HCT116 (cell line): ENCODE data around the gene KIF18B. TPM values are rescaled to one million over a fixed set of nuclear protein-coding genes. Genes with fewer than 3 reads are reported as not detected.

Source experiments
- ATAC-seq: fragments of 200-7000 bp; cut with Tn5 transposase; 2 replicates; pipeline ENCODE4 v1.9.1; 2020; ENCODE audit warnings: mild to moderate bottlenecking, moderate library complexity
- BruUV-seq: library from RNA; stranded (reverse); fragments of 400-500 nt; replicated peaks from 2 replicates; lab custom pipeline; 2021; lab: Mats Ljungman, UMichigan
- CTCF ChIA-PET: fragments of 300-600 bp; sonication (Branson Sonifier 250); formaldehyde crosslinking; loops from one replicate; lab custom pipeline; 2021; ENCODE audit warnings: antibody characterized with exemption; lab: Charles Lee
- POLR2A ChIA-PET: fragments of 300-600, 350-600 bp; sonication (Branson Sonifier 250); formaldehyde crosslinking; loops from one replicate; lab custom pipeline; 2021; ENCODE audit warnings: antibody characterized with exemption; lab: Charles Lee
- RAD21 ChIA-PET, 2 experiments: fragments of 300-600 bp; sonication (Branson Sonifier 250); formaldehyde crosslinking; loops; one replicate each; lab custom pipeline; 2023; ENCODE audit warnings: low total read pairs in 2 of 2; ENCODE audit not compliant: uncharacterized antibody in 2 of 2, unreplicated experiment in 2 of 2, low non-redundant PET in 1 of 2; lab: Charles Lee
- DNase-seq: peaks from one replicate; pipeline ENCODE4 v3.0.0-alpha.2; 2010; ENCODE audit warnings: low read depth, low spot score
- H2AFZ ChIP-seq: fragments of 200-600 bp; shearing (Covaris generic), sonication (generic); 2 replicates; pipeline ENCODE4 v1.6.1; 2017; ENCODE audit warnings: low read depth, mixed run types, mixed read lengths, antibody characterized with exemption, low read length; ENCODE audit not compliant: poor library complexity, severe bottlenecking
- H3K27ac ChIP-seq: 2 replicates; pipeline ENCODE4 v1.5.1; 2012; ENCODE audit warnings: low read depth, low read length
- H3K27me3 ChIP-seq: fragments of 200-600 bp; sonication (generic); 2 replicates; pipeline ENCODE4 v1.6.1; 2016; ENCODE audit warnings: mixed run types, low read length, mixed read lengths; ENCODE audit not compliant: insufficient read depth
- H3K36me3 ChIP-seq, 2 experiments: fragments of 200-500 bp in 1 of 2; fragments of 200-600 bp in 1 of 2; sonication (Bioruptor generic) in 1 of 2; sonication (generic) in 1 of 2; 2 replicates each; pipeline versions ENCODE4 v1.5.1 to v1.6.1; 2014 to 2016; ENCODE audit warnings: low read length in 2 of 2, inconsistent platforms in 1 of 2, mixed read lengths in 1 of 2, mixed run types in 1 of 2; ENCODE audit not compliant: insufficient read depth in 2 of 2, control insufficient read depth in 1 of 2
- H3K4me1 ChIP-seq, 2 experiments: fragments of 200-600 bp in 1 of 2; sonication (generic) in 1 of 2; 2 replicates each; pipeline versions ENCODE4 v1.5.1 to v1.6.1; 2012 to 2017; ENCODE audit warnings: low read length in 2 of 2, inconsistent platforms in 1 of 2, mild to moderate bottlenecking in 1 of 2, mixed read lengths in 1 of 2, mixed run types in 1 of 2, moderate library complexity in 1 of 2; ENCODE audit not compliant: insufficient read depth in 2 of 2, control insufficient read depth in 1 of 2
- H3K4me2 ChIP-seq: fragments of 200-600 bp; sonication (generic); 2 replicates; pipeline ENCODE4 v1.6.1; 2017; ENCODE audit warnings: mixed run types, low read length, mixed read lengths
- H3K4me3 ChIP-seq, 2 experiments: fragments of 200-600 bp in 1 of 2; sonication (generic) in 1 of 2; replicated peaks in 1 of 2; 2 replicates each; pipeline ENCODE4 v1.5.1; 2011 to 2016; ENCODE audit warnings: low read length in 2 of 2, control low read depth in 1 of 2, low read depth in 1 of 2, mild to moderate bottlenecking in 1 of 2, mixed read lengths in 1 of 2, mixed run types in 1 of 2
- H3K79me2 ChIP-seq: fragments of 200-600 bp; sonication (generic); 2 replicates; pipeline ENCODE4 v1.6.1; 2017; ENCODE audit warnings: mild to moderate bottlenecking, mixed run types, low read length, moderate library complexity, mixed read lengths; ENCODE audit not compliant: insufficient read depth
- H3K9ac ChIP-seq: fragments of 200-600 bp; sonication (generic); 2 replicates; pipeline ENCODE4 v1.6.1; 2016; ENCODE audit warnings: low read length, mixed read lengths
- H3K9me2 ChIP-seq: fragments of 200-600 bp; sonication (generic), shearing (Covaris generic); 2 replicates; pipeline ENCODE4 v1.6.1; 2017; ENCODE audit warnings: mixed run types, mild to moderate bottlenecking, moderate library complexity; ENCODE audit not compliant: insufficient read depth
- H3K9me3 ChIP-seq, 2 experiments: fragments of 200-500 bp in 1 of 2; fragments of 200-600 bp in 1 of 2; sonication (Bioruptor generic) in 1 of 2; sonication (generic) in 1 of 2; 2 replicates each; pipeline ENCODE4 v1.6.1; 2014 to 2017; ENCODE audit warnings: low read length in 2 of 2, mixed read lengths in 2 of 2, inconsistent platforms in 1 of 2, low read depth in 1 of 2, mild to moderate bottlenecking in 1 of 2, mixed run types in 1 of 2, moderate library complexity in 1 of 2; ENCODE audit not compliant: control insufficient read depth in 1 of 2, insufficient read depth in 1 of 2
- H4K20me1 ChIP-seq: fragments of 200-600 bp; sonication (generic), shearing (Covaris generic); 2 replicates; pipeline ENCODE4 v1.6.1; 2017; ENCODE audit warnings: mixed run types, mild to moderate bottlenecking, moderate library complexity; ENCODE audit not compliant: insufficient read depth
- EZH2 ChIP-seq: fragments of 200-600 bp; sonication (generic); IDR thresholded peaks from 2 replicates; pipeline ENCODE4 v1.6.1; 2017; ENCODE audit warnings: antibody characterized with exemption, mixed run types
- JUND ChIP-seq: IDR thresholded peaks from 2 replicates; pipeline ENCODE4 v1.6.1; 2012
- intact Hi-C: fragments of 100-400 bp; cut with micrococcal nuclease; formaldehyde crosslinking; loops from 2 replicates; pipeline ENCODE4 v1.10.0; 2022
- total RNA-seq: library from RNA; stranded (reverse); gene quantifications from one replicate; pipeline ENCODE4 v1.2.1, GENCODE V29; 2021; ENCODE audit not compliant: unreplicated experiment
- TF ChIP-seq, protein P1 (sequence below): IDR thresholded peaks from 2 replicates; pipeline ENCODE4 v1.6.1; 2012

Gene KIF18B
- total RNA-seq, 1 experiment from 2014 or later: 76.4 TPM

DNA sequence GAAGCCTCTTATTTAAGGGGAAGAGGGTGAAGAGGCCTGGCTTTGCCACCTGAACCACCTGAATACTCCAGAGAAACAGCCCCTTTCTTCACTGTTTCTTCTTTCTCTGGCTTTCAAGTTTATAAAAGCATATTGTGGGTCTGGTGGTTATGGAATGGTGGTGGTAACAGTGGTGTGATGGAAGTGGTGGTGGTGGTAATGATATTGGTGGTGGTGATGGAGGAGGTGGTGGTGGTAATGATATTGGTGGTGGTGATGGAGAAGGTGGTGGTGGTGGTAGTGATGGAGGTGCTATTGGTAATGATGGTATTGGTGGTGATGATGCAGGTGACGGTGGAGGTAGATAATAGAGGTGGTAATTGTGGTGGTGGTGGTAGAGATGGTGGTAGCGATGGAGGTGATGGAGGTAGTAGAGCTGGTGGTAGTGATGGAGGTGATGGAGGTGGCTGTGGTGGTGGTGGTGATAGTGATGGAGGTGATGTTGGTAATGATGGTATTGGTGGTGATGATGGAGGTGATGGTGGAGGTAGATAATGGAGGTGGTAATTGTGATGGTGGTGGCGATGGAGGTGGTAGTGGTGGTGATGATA, 34.6 kb upstream of the KIF18B start:
- BruUV-seq: no TSS peak
- Histone ChIP-seq H3K4me3 (no peak overlapping the region), H3K9ac (no peak overlapping the region), H4K20me1 (no peaks in the 10 kb centered on the region), H3K4me1 (no peaks in the 10 kb centered on the region), H3K4me2 (no peak overlapping the region), H2AFZ (no peak overlapping the region), H3K36me3 (no peaks in the 10 kb centered on the region), H3K27me3 (peaks cover 3% of the 10 kb centered on the region), H3K9me2 (no peaks in the 10 kb centered on the region), H3K27ac (no peak overlapping the region), H3K9me3 (no peaks in the 10 kb centered on the region), H3K79me2 (no peaks in the 10 kb centered on the region)
- CTCF ChIA-PET: no interaction called here
- ATAC-seq (no peak), DNase-seq (no peak)
- RAD21 ChIA-PET: no interaction called here
- TF ChIP-seq JUND (no peak), EZH2 (no peak)
- POLR2A ChIA-PET: no interaction called here
- intact Hi-C loops: no loop called here

DNA sequence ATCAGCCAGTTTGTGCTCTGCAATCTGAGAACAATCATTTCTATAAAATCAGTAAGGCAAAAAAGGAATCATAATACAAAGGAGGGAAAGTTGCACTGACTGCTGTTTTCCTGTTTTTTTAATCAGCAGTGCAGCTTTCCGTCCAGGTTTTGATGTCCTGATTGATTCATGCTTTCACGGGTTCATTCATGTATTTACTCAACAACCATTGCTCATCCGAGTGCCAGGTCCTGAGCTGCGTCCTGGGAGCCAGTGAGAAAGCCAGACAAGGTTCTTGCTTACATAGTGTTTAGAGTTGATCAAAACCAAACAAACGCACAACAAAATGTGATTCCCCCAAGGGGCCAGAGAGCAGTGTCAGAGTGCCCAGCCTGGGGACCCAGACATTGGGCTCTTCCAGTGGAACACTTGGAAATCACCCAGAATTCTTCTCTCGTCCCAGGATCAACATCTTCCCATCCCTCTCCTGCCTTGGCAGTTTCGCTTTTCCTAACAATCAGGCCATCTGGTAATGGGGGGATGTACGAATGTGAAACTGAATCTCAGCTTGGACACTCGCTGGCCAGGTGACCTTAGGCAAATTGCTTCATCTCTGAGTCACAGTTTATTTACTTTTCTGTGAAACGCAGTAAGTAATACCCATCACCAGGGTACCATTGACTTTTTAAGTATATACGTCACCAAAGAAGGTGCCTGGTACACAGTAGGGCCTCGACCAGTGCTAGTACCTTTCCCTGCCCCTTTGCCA, 33.8 kb upstream of the KIF18B start:
- CTCF ChIA-PET: no interaction called here
- intact Hi-C loops: no loop called here
- H3K27ac ChIP-seq: no peak overlapping the region
- no peaks in the 10 kb centered on the region for H3K79me2 ChIP-seq
- peaks cover 3% of the 10 kb centered on the region for H3K27me3 ChIP-seq
- H3K4me2 ChIP-seq: no peak overlapping the region
- RAD21 ChIA-PET: no interaction called here
- H3K9me3 ChIP-seq: no peaks in the 10 kb centered on the region
- H4K20me1 ChIP-seq: no peaks in the 10 kb centered on the region
- no peak overlapping the region for H2AFZ ChIP-seq
- H3K4me3 ChIP-seq: no peak overlapping the region
- H3K36me3 ChIP-seq: no peaks in the 10 kb centered on the region
- BruUV-seq: no TSS peak
- ATAC-seq: no peak
- no peaks in the 10 kb centered on the region for H3K4me1 ChIP-seq
- POLR2A ChIA-PET: no interaction called here
- TF ChIP-seq, protein P1, sequence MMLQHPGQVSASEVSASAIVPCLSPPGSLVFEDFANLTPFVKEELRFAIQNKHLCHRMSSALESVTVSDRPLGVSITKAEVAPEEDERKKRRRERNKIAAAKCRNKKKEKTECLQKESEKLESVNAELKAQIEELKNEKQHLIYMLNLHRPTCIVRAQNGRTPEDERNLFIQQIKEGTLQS: no peak
- TF ChIP-seq, all 23 proteins: peak for 0
- Histone ChIP-seq H3K9ac (no peak overlapping the region), H3K9me2 (no peaks in the 10 kb centered on the region)
- DNase-seq: no peak
